ENCODE data around the gene ZNF664. TPM values are rescaled to one million over a fixed set of nuclear protein-coding genes. Genes with fewer than 3 reads are reported as not detected.

Gene ZNF664
- total and polyA plus RNA-seq, 2 of the 4 experiments (the other 2 are of a cell fraction) = 29.9 to 32.6 TPM

- ChIA-PET CTCF (no interaction called here), POLR2A (ENCODE audit: unreplicated experiment) (no interaction called here)
- no peaks in the 10 kb centered on the region for H3K27me3 ChIP-seq (ENCODE audit: control insufficient read depth, insufficient read depth, low read length)
- no peak for ATAC-seq (ENCODE audit: low read depth)
- H3K27ac ChIP-seq (ENCODE audit: insufficient read depth, low read length) = no peak overlapping the region
- H3K4me1 ChIP-seq (ENCODE audit: control insufficient read depth, insufficient read depth, low read length) = peaks cover 14% of the 10 kb centered on the region
- peaks cover 44% of the 10 kb centered on the region for H3K36me3 ChIP-seq (ENCODE audit: control insufficient read depth, insufficient read depth, low read length)
- no peak overlapping the region for H3K4me3 ChIP-seq (ENCODE audit: insufficient read depth, low read depth, low read length)
- peaks cover 16% of the 10 kb centered on the region; the same call in 1 of the 2 replicates for H3K9me1 ChIP-seq (ENCODE audit: insufficient read depth, low read length)
- no peak overlapping the region for H3K23ac ChIP-seq (ENCODE audit: low read depth, low read length)
- BruUV-seq (replicated peaks) = no TSS peak
- H2AK9ac ChIP-seq (replicated peaks; ENCODE audit: low read depth, low read length, poor library complexity) = peak overlapping the region; percentile 19
- peaks cover 7% of the 10 kb centered on the region for H4K20me1 ChIP-seq (ENCODE audit: insufficient read depth, low read length)
- H4K5ac ChIP-seq (ENCODE audit: low read depth, low read length) = no peak overlapping the region
- H2BK120ac ChIP-seq (ENCODE audit: low read depth, low read length) = no peak overlapping the region
- no peak overlapping the region for H3K9ac ChIP-seq (ENCODE audit: low read depth, low read length)
- TF ChIP-seq MXI1 (IDR thresholded peaks at IDR 0.05; ENCODE audit: borderline replicate concordance, low read depth, low read length) (no peak), CEBPB (IDR thresholded peaks at IDR 0.05; ENCODE audit: low read depth, low read length) (no peak), CTCF (conservative IDR thresholded peaks at IDR 0.05; ENCODE audit: low read depth, low read length) (no peak), BHLHE40 (IDR thresholded peaks at IDR 0.05; ENCODE audit: low read depth, low read length) (no peak), MAZ (IDR thresholded peaks at IDR 0.05; ENCODE audit: borderline replicate concordance, low read depth, low read length) (no peak), RFX5 (IDR thresholded peaks at IDR 0.05; ENCODE audit: low read depth, low read length) (no peak), USF2 (IDR thresholded peaks at IDR 0.05; ENCODE audit: low read depth, low read length) (no peak), MAFK (IDR thresholded peaks at IDR 0.05; ENCODE audit: low read depth, low read length) (no peak), CHD1 (IDR thresholded peaks at IDR 0.05; ENCODE audit: low read depth, low read length) (no peak), RAD21 (IDR thresholded peaks at IDR 0.05; ENCODE audit: low read length) (no peak)
- TF ChIP-seq, protein P1, sequence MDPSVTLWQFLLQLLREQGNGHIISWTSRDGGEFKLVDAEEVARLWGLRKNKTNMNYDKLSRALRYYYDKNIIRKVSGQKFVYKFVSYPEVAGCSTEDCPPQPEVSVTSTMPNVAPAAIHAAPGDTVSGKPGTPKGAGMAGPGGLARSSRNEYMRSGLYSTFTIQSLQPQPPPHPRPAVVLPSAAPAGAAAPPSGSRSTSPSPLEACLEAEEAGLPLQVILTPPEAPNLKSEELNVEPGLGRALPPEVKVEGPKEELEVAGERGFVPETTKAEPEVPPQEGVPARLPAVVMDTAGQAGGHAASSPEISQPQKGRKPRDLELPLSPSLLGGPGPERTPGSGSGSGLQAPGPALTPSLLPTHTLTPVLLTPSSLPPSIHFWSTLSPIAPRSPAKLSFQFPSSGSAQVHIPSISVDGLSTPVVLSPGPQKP (IDR thresholded peaks at IDR 0.05; ENCODE audit: borderline replicate concordance, low read depth, low read length) = no peak
- peak overlapping the region; percentile 72; the same call in 1 of the 2 replicates for H2AK5ac ChIP-seq (ENCODE audit: low read depth, low read length)
- no peak overlapping the region for H4K8ac ChIP-seq (ENCODE audit: low read depth in 2 of 2, low read length in 2 of 2)
- intact Hi-C loops (cut with micrococcal nuclease) (no loop called here), dilution Hi-C loops (cut with HindIII; ENCODE audit: low sequenced_read_pairs, unreplicated experiment) (no loop called here), in situ Hi-C loops (cut with MboI; ENCODE audit: low sequenced_read_pairs) (no loop called here)
- H2BK5ac ChIP-seq (ENCODE audit: low read depth, low read length, poor library complexity, severe bottlenecking) = no peak overlapping the region
- H3K4ac ChIP-seq (ENCODE audit: low read depth, low read length) = peak overlapping the region; percentile 5
- H3K4me2 ChIP-seq (ENCODE audit: low read depth, low read length) = no peak overlapping the region
- H3K56ac ChIP-seq (ENCODE audit: extremely low read depth, insufficient read depth, low read length) = no peak overlapping the region
- no peak overlapping the region for H3K14ac ChIP-seq (replicated peaks; ENCODE audit: low read depth, low read length)
- no peak overlapping the region; the same call in 2 of the 3 replicates for H2BK15ac ChIP-seq (ENCODE audit: low read depth, low read length)
- DNase-seq = no peak
- peak overlapping the region; percentile 33 for H2AFZ ChIP-seq (replicated peaks; ENCODE audit: low read length, poor library complexity)
- H4K91ac ChIP-seq (ENCODE audit: insufficient read depth, low read depth, low read length) = 0 out of 2 replicates have a peak overlapping the region, but pooled peaks have one; percentile 12
- WGBS, 2 experiments (ENCODE audit: extremely low coverage in 2 of 2, insufficient read length in 1 of 2) = no CpG with 5 or more reads among the region's 5 CpGs
- H3K79me1 ChIP-seq (ENCODE audit: low read depth in 1 of 2, low read length in 2 of 2) = peaks cover 7 to 45% of the 10 kb centered on the region in 2 experiments; a peak in 3 of 4 replicates
- H2BK20ac ChIP-seq (ENCODE audit: low read depth, low read length) = no peak overlapping the region
- no peak overlapping the region for H3K18ac ChIP-seq (ENCODE audit: low read depth, low read length)
- peaks cover 6% of the 10 kb centered on the region for H3K9me3 ChIP-seq (ENCODE audit: control insufficient read depth, insufficient read depth, low read length)
Observed at GRCh38 chr12:123943816-123944215, 29.2 kb upstream of the ZNF664 start.

Data from IMR-90 (cell line).